NCI-H446 treated with DMSO at 0.1 percent for 48 hours (cell line): Measurements from ENCODE around the gene REG1A.

Experiments
- DNase-seq: peaks from one replicate; lab custom pipeline; 2025; lab: John Stamatoyannopoulos, UW

The REG1A gene

DNA sequence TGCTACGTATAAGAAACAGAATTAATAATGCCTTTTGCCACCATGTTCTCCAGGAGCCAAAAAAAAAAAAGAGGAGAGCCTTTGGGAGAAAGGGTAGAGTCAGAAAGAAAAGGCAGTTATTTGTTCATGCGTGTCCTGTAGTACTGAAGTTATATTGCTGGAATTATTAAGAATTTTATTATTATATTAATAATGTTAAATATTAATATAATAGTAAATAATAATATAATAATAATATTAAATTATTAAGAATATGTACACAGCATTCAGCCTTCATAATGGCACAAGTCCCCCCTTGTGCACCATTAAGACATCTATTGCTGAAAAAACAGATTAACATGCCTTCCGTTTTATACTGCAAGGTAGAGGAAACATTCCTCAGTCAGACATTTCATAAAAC, 8.1 kb downstream of the REG1A start:
- no peak for DNase-seq

DNA sequence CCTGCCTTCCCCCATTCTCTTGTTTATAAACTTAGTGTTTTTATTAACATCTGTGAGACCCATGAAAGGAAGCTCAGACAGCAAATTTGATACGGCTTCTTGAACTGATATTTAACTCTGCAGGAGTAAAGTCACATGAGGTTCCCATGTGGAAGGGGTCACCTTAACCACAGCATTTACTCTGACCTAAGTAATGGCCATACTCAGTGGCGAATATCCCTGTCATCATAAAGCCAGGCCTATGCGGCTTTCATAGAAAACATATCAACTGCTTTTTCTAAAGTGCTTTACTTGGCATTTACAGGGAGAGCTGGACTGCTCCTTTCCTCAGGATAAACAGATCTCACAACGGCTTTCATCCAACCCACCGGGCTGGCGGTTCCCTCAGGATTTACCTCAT, 9.0 kb downstream of the REG1A start:
- DNase-seq: no peak

DNA sequence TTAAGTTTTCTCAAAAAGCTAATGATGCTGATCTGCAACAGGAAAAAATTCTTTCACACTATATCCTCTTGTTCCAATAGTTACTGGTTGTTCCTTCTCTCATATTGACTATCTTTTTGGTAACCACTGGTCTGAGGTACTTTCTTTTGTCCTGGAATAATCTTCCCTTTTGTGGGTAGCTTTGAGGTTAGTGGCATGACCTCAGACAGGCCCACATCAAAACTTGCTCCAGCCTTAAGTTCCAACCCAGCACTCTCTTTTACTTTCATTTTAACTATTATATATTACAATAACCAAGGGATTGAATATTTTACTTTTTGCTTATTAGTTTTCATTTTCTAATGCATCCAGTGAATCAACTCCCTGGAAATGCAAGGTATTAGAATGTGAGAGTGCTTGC, 9.5 kb downstream of the REG1A start:
- DNase-seq: no peak

DNA sequence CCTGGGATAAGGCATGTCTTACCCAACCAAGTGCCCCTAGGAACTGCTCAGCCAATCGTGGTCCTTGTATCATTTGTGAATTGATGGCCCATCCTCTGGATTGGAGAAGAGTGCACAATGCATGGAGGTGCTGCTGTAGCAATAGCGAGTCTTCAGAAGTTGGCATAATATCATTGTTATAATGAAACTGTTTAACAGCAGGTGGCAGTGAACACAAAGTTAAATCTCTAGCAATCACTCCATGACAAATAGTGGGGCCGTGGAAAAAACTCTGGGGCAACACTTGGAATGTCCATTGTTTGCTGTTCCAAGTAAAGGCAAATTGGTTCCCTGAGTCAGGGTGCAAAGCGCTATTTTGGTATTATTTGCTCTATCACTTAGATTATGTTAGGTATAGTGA, 11.4 kb downstream of the REG1A start:
- DNase-seq: no peak

DNA sequence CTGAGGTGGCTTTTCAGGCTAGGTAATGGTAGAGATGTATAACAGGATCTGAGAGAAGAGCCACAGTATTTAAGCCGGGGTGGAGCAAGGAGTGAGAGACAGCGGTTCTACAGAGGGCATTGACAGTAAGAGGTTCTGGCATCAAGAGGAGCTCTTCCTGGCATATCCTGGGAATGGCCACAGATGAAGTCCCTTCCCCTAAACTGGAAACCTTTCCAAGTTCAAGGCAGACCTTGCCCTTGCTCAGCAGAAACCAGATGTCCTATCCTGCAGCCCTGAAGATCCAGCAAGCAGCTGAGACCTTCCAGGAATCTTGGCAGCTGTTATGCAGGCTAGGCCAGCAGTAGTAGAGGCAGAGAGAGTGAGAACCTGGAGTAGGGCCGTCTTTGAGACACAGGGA, 18.1 kb downstream of the REG1A start:
- DNase-seq: no peak

DNA sequence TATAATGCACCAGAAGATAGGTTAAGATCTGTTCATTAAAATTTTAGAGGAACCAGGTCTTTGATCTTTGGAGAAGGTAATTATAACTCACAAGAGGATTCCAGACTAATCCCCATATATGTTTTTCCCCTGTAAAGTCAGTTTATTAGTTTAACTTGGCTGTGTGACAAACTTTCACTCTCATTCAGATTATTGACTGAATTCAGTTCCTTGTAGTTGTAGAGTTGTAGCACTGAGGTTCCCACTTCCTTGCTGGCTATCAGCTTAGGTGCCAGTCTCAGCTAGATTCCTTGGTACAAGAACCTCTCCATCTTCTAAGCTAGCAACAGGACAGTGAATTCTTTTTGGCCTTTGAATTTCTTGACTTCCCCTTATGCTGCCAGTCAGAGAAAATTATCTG, 19.1 kb downstream of the REG1A start:
- DNase-seq: no peak

DNA sequence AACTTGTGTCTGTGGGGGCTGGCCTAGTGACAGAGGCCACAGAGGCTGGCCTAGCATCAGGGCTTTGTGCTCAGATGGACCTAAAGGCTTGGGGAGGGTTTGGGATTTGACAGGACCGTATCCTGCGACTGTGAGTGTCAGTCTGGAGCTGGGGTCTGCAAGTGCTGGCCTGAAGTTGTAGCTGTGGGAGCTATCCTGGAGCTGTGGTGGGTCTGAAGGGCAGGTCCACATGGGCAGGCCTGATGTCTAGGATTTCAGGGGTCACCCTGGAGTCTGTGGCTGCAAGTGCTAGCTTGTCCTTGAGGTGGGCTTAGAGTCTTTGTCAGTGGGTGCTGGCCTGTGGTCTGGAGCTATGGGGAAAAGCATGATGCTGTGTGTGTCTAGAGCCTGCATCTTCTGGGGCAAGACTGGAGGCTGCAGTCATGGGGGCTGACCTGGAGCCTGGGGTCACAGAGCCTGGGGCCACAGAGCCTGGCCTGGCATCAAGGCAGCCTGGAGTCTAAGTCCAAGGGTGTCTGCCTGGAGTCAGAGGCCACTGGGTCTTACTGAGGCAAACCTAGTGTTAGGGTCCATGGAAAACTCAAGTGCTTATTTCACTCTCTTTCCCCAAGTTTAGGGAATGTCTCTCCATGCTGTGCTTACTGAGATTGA, 35.7 kb downstream of the REG1A start:
- no peak for DNase-seq

DNA sequence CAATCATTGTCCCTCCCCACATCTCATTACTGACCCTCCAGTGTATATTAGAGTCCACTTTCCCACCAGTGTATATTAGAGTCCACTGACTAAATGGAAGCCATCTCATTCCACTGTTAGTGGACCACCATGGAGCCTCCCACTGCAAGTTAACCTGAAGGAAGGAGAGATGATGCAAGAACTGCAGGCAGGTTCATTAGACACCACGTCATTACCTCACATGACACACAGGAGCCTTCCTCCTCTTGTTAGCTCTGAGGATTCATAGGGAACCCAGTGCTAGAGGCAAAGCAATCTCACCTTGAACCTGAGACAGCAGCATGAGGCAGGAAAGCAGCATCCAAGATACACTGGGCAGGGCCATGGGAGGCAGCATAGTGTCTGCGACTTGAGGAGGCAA, 38.7 kb downstream of the REG1A start:
- no peak for DNase-seq

DNA sequence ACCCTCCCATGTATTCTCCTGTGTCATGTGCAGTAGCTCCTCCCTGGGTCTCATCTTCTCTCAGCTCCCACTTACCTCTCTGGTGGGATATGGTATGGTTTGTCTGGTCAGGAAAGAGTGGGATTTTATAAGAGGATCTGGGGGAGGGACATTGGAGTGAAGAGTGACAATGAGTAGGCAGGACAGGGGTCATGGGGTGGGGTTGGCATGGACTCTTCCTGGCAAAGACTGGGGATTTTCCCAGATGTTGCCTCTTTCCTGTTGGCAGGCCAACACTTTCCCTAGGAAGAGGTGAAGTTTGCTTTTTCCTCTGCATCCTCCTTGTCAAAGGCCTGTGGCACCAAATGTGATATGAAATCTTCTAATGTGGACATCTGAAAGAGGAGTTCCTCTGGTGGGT, 39.4 kb downstream of the REG1A start, which contains the start of gene REG3A:
Gene REG3A (minus strand): TSS at position 101 of the 400 bp plus-strand sequence. CDS start 348 bp downstream, outside the sequence.
- no peak for DNase-seq

DNA sequence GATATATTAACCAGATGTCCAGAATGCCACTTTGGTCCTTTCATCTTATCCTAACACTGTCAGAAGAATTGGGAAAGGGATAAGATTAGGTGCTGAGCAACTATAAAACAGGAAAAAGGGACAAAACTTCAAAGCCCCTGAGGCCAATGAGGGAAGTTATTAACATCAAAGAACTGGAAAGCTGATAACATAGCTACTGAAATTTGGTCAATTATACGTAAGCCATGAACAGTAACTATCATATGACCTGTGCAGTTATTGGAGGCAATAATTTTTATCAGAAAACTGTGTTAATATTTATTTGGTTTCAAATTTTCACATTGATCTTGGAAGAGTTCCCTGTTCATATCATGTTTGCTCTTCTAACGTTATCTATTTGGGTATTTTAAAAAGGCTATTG, 41.8 kb downstream of the REG1A start:
- no peak for DNase-seq

DNA sequence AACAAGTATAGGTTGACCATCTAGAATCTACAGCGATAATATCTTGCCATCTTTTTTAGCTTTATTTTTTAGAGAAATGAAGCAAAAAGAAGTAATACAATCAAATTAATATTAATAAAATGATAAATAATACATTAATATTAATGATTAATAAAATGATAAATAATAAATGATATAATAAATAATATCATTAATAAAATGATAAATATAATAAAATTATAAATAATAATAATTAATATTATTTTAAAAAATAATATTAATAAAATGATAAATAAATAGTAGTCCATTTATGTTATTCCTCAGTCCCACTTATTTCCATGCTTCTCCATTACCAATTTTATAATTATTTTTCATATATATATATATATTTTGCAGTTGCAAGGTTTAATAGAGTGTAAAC, 42.5 kb downstream of the REG1A start:
- DNase-seq: no peak

DNA sequence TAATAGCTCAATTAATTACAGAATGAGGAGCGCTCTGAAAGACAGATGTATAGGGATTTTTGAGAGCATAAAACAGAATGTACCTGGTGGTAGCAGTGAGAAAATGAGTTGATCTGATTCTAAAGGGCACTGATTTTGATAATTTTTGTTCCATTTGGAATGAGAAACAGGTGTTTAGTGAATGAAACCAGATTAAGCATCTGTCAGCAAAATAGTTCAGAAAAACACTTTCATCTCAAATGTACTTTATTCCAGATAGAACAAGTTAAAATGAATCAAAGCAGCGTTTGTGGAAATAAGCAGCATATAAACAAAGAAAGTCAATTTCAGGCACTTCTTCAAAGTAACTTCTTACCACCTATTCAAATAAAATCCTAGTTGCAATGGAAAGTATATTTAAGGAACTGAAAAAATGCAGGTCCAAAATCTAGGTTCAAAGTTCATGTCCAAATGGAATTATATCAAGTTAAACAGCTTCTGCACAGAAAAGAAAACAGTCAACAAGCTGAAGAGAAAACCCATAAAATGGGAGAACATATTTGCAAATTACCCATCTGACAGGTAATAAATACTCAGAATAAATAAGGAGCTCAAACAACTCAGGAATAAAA, 51.2 kb downstream of the REG1A start:
- DNase-seq: no peak
